Lower lobe of right lung (tissue), 2 donors: ENCODE measurements around the gene ELMO3. TPM values are rescaled to one million over a fixed set of nuclear protein-coding genes. Genes with fewer than 3 reads are reported as not detected.

Experiments
- ATAC-seq, 2 donors: fragments of 200-7000 bp; cut with Tn5 transposase; one replicate each; pipeline ENCODE4 v1.9.1; 2020 to 2022; ENCODE audit warnings: mild to moderate bottlenecking in 2 of 2, moderate library complexity in 2 of 2
- DNase-seq: peaks from one replicate; pipeline ENCODE4 v3.0.0-alpha.2; 2020
- H3K27ac ChIP-seq: fragments of 200-600 bp; one replicate; pipeline ENCODE4 v1.8.0; 2022
- H3K27me3 ChIP-seq: fragments of 200-600 bp; one replicate; pipeline ENCODE4 v1.8.0; 2022; ENCODE audit warnings: low read depth
- H3K36me3 ChIP-seq: fragments of 200-600 bp; one replicate; pipeline ENCODE4 v1.8.0; 2022; ENCODE audit warnings: mild to moderate bottlenecking
- H3K4me1 ChIP-seq: fragments of 200-600 bp; one replicate; pipeline ENCODE4 v1.8.0; 2022
- H3K4me3 ChIP-seq: fragments of 200-600 bp; one replicate; pipeline ENCODE4 v1.8.0; 2022; ENCODE audit warnings: mild to moderate bottlenecking
- H3K9me3 ChIP-seq: fragments of 200-600 bp; one replicate; pipeline ENCODE4 v1.8.0; 2022
- CTCF ChIP-seq: fragments of 200-600 bp; IDR thresholded peaks from one replicate; pipeline ENCODE4 v1.8.0; 2022; ENCODE audit warnings: antibody characterized with exemption, mild to moderate bottlenecking
- intact Hi-C: fragments of 100-400 bp; cut with DNase I; formaldehyde crosslinking; loops from one replicate; pipeline ENCODE4 v1.11.0; 2022
- total RNA-seq: library from RNA; stranded (reverse); fragmentation: NEBNext Ultra II Directional; extraction: Animal tissue kit (Norgen Biotek cat#: 25700); gene quantifications from one replicate; pipeline ENCODE4 v1.2.1, GENCODE V29; 2021
- donor health status: DM: no; HTN: yes; CAD: no; lungs with severe emphysema.

Gene ELMO3
- total RNA-seq, 1 donor from 2014 or later: 14.9 TPM

GRCh38 chr16:67213197-67214019 lies 14.5 kb downstream of the ELMO3 start:
- Histone ChIP-seq H3K36me3 (no peaks in the 10 kb centered on the region), H3K4me1 (peaks cover 31% of the 10 kb centered on the region), H3K27ac (no peak overlapping the region), H3K9me3 (no peaks in the 10 kb centered on the region), H3K27me3 (no peaks in the 10 kb centered on the region), H3K4me3 (no peak overlapping the region)
- intact Hi-C loops: no loop called here
- no peak for TF ChIP-seq CTCF
- no peak for ATAC-seq
- no peak for DNase-seq

- ATAC-seq (no peak), DNase-seq (no peak)
- H3K4me3 ChIP-seq: no peak overlapping the region
- peaks cover 31% of the 10 kb centered on the region for H3K4me1 ChIP-seq
- no peaks in the 10 kb centered on the region for H3K27me3 ChIP-seq
- H3K27ac ChIP-seq: peak overlapping the region; percentile 74
- H3K9me3 ChIP-seq: no peaks in the 10 kb centered on the region
- H3K36me3 ChIP-seq: no peaks in the 10 kb centered on the region
- no peak for TF ChIP-seq CTCF
- intact Hi-C loops: no loop called here
Observed at GRCh38 chr16:67215706-67216105, 16.8 kb downstream of the ELMO3 start.

GRCh38 chr16:67216612-67217490 lies 17.9 kb downstream of the ELMO3 start:
- H3K27ac ChIP-seq: peak overlapping the region; percentile 74

GRCh38 chr16:67223992-67224391 lies 25.1 kb downstream of the ELMO3 start:
- DNase-seq (no peak), ATAC-seq (no peak)
- H3K27ac ChIP-seq: peak overlapping the region; percentile 14
- H3K27me3 ChIP-seq: no peaks in the 10 kb centered on the region
- H3K4me3 ChIP-seq: no peak overlapping the region
- no peak for TF ChIP-seq CTCF
- H3K36me3 ChIP-seq: peaks cover 11% of the 10 kb centered on the region
- intact Hi-C loops: no loop called here
- peaks cover 31% of the 10 kb centered on the region for H3K4me1 ChIP-seq
- no peaks in the 10 kb centered on the region for H3K9me3 ChIP-seq

More at GRCh38 chr16:67216612-67217490, 17.9 kb downstream of the ELMO3 start:
- peaks cover 31% of the 10 kb centered on the region for H3K4me1 ChIP-seq
- intact Hi-C loops: no loop called here
- peak overlapping the region; percentile 5 for H3K4me3 ChIP-seq
- H3K36me3 ChIP-seq: no peaks in the 10 kb centered on the region
- ATAC-seq: peak; percentile 74 to 83
- no peaks in the 10 kb centered on the region for H3K27me3 ChIP-seq
- DNase-seq: peak; percentile 67
- TF ChIP-seq CTCF: no peak
- H3K9me3 ChIP-seq: no peaks in the 10 kb centered on the region

GRCh38 chr16:67226295-67226803 lies 27.4 kb downstream of the ELMO3 start:
- no peaks in the 10 kb centered on the region for H3K9me3 ChIP-seq
- peaks cover 34% of the 10 kb centered on the region for H3K36me3 ChIP-seq
- ATAC-seq (no peak), DNase-seq (no peak)
- intact Hi-C loops: no loop called here
- peaks cover 31% of the 10 kb centered on the region for H3K4me1 ChIP-seq
- H3K27ac ChIP-seq: peak overlapping the region; percentile 79
- no peaks in the 10 kb centered on the region for H3K27me3 ChIP-seq
- peak overlapping the region; percentile 89 for H3K4me3 ChIP-seq
- TF ChIP-seq CTCF: no peak
